Esophagus mucosa (tissue), 1 donor: ENCODE data around the gene FTSJ1. TPM values are rescaled to one million over a fixed set of nuclear protein-coding genes. Genes with fewer than 3 reads are reported as not detected.
"Not testable (repeated sequence)": the region's sequence is repeated elsewhere in the genome, so short reads cannot be mapped to it uniquely, and the experiment has no call there.

ENCODE experiments used
- ATAC-seq: fragments of 200-7000 bp; cut with Tn5 transposase; one replicate; pipeline ENCODE4 v1.9.1; 2020
- total RNA-seq: library from RNA; stranded (reverse); gene quantifications from one replicate; pipeline ENCODE4 v1.2.4, GENCODE V29; 2023
- donor health status: DM: yes; HTN: yes; CAD: no.

The FTSJ1 gene
- total RNA-seq, 1 donor from 2014 or later: 33.8 TPM

DNA sequence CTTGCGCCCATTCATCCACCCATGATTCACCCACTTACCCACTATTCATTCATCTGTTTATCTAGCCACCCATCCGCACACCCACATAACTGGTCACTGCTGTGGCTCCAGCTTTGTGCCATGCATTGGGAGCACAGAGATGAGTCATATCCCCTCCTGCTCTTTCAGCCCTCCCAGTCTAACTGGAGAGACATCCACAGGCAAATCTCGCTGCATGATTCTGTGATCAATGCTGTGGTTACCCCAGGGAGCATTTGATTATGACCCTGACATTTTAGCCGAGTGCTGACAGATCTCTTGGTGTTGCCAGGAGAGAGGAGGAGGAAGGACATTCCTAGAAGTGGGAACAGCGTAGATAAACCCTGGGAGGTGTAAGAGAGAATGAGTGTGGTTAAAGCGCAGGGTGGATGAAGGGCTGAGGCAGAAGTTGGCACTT is 22.4 kb downstream of the FTSJ1 start:
- ATAC-seq: peak; percentile 83

GRCh38 chrX:48504261-48504660 is 28.3 kb downstream of the FTSJ1 start:
- no peak for ATAC-seq

DNA sequence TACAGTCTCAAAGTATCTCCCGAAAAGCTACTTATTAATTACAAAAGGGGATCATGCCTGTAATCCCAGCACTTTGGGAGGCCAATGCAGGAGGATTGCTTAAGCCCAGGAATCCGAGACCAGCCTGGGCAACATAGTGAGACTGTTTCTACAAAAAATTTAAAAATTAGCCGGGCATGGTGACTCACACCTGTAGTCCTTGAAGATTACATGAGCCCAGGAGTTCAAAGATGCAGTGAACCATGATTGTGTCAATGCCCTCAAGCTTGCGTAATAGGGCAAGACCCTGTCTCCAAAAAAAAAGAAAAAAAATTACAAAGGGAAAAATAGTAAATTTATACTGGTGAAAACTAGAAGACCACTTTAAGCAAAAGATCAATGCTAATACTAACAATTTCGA is 29.5 kb downstream of the FTSJ1 start:
- no peak for ATAC-seq

- ATAC-seq: no peak
Measured at GRCh38 chrX:48507246-48507645, 31.2 kb downstream of the FTSJ1 start.

DNA sequence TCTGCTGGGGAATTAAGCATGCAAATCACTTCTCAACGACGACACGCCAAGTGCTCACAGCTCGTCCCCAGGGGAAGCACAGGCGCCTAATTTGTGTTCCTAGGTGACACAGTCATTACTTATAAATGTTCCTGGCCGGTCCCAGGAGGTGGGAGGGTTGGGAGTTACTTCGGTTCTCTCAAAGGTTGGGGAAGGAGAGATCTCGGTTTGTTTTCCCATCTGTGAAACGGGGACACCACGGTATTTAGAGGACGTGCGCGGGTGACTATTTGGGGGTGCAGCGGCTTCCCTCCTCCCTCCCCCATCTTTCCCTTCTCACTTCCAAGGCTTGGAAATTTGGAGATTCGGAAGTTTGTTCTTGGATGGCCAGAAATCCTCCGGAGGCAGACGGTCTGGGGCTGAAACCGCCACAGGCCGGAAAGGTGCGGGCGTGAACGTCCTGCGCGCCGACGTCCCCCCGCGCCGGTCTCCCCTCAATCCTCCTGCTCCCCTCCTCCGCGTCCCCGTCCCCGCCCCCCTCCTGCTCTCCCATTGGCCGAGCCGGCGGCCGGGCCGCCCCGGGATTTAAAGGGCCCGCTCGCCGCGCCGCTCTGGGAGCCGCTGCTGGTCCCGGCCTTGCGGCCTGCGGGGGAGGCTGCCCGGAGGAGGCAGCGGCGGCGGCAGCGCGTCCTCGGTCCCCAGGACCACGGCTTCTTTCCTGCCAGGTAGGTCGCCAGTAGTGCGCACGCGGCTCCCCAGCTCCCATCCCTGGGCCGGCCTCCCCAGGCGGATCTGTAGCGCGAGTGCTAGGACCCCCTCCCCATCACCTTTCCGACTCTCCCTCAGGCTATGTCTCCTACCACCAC is 32.6 kb downstream of the FTSJ1 start, which contains the start of gene PORCN:
Gene PORCN, plus strand, starts transcription at position 593 of the 845 bp plus-strand sequence. CDS start 829 bp downstream, outside the sequence.
- ATAC-seq: peak; percentile 85

DNA sequence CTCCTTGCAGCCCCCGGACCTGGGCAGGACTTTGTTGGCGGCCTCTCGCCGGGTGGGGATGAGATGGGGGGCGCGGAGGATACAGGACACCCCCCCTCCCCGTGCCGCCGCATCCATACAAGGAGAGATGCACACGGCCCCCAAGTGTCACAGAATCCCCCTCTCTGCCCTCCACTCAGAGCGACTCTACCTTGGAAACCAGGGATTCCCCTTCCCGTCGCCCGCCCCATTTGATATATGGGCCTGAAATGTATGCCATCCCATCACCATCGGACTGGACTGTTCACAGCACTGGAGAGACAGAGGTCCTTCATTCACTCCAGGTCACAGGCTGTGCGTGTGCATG is 33.2 kb downstream of the FTSJ1 start:
- no peak for ATAC-seq

DNA sequence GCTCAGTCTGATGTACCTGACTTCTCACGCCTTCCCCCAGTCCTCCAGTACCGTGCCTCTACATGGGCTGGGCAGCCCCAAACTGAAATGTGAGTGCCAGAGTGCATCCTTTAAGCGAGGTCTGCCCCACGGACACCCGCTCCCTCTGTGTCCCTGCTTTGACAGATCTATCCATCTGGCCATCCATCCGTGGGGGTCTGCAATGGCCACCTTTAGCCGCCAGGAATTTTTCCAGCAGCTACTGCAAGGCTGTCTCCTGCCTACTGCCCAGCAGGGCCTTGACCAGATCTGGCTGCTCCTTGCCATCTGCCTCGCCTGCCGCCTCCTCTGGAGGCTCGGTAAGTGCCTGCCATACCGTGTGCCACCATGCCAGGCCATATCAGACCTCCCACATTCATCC is 33.6 kb downstream of the FTSJ1 start:
- ATAC-seq: no peak

GRCh38 chrX:48511560-48511959 is 35.6 kb downstream of the FTSJ1 start:
- ATAC-seq: no peak

DNA sequence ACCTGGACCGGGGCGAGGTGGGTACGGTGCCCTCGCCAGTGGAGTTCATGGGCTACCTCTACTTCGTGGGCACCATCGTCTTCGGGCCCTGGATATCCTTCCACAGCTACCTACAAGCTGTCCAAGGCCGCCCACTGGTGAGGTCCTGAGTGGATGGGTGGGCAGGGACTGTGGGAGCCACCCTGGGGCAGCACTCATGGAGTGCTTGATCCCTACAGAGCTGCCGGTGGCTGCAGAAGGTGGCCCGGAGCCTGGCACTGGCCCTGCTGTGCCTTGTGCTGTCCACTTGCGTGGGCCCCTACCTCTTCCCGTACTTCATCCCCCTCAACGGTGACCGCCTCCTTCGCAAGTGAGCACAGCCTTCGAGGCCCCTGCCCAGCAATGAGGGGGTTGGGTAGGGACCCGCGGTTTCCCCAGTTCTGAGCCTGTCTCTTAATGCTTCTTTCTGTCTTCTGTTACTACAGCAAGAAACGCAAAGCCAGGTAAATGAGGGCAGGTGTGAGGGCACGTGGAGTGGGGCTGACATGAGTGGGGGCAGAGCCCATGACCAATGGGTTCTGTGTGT is 36.5 kb downstream of the FTSJ1 start:
- ATAC-seq: no peak

DNA sequence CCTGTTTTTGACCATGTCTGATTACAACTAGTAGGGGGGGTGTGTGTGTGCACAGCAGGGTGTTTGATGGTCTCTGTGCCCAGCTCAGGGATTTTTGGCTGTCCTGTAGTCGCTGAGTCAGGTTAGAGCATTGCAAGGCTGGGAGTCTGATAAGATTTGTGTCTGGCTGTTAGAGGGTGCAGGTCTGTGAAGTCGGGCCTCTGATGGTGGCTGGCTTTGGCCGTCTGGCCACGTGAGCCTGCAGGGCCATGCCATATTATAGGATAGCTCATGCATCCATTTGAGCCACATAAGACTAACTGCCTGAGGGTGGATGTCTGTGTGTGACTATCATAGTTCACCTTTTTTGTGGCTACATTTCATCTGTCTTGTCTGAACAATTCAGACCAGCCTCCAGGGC is 37.7 kb downstream of the FTSJ1 start:
- no peak for ATAC-seq

DNA sequence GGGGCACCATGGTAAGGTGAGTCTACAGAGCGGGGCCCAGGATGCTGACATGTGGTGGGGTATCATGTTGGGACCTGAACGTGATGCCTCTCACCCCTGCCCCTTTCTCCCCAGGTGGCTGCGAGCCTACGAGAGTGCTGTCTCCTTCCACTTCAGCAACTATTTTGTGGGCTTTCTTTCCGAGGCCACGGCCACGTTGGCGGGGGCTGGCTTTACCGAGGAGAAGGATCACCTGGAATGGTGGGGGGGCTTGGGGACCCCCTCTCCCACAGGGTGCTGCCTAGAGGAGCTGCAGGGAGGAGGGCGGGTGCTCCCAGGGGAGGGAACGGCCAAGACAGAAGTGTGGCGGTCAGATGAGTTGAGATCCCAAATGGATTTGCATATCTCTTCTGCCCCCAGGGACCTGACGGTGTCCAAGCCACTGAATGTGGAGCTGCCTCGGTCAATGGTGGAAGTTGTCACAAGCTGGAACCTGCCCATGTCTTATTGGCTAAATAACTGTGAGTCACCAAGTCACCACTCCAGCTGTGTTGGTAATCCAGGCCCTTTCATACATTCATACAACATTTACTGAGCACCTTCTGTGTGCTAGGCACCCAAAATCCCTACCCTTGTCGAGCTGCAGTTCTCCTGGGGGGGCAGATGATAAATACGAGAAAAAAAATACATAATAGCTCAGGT is 38.3 kb downstream of the FTSJ1 start:
- ATAC-seq: peak; percentile 73

GRCh38 chrX:48514868-48515460 is 39.0 kb downstream of the FTSJ1 start:
- ATAC-seq: no peak

GRCh38 chrX:48515842-48516241 is 39.8 kb downstream of the FTSJ1 start:
- no peak for ATAC-seq

- ATAC-seq: no peak
Measured at GRCh38 chrX:48516285-48516684, 40.3 kb downstream of the FTSJ1 start.

DNA sequence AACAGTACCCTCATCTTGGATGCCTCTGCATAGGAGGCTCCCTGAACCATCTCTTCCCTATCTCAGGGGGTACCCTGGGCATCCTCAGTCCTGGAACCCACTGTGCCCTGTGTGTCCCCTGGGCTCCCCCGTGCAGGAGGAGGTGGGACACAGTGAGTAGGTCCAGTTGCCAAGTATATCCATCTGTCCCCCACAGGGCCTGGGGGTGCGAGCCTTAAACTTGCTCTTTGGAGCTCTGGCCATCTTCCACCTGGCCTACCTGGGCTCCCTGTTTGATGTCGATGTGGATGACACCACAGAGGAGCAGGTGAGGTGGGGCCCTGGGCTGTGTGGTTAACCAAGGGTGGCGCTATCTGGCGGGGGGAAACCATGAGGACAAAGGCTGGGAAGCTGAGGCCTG is 41.0 kb downstream of the FTSJ1 start:
- no peak for ATAC-seq

DNA sequence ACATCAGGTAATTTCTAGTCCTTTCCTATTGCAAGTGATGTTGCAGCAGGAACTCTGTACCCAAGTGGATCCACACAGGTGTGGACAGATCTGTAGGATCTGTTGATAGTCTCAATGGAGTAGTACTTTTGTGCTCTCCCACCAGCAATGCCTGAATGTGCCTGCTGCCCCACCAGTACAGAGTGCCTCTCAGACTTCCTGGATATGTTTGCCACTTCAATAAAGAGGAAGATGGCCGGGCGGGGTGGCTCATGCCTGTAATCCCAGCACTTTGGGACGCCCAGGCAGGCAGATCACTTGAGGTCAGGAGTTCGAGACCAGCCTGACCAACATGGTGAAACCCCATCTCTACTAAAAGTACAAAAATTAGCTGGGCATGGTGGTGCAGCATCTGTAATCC is 43.5 kb downstream of the FTSJ1 start:
- ATAC-seq: not testable (repeated sequence)

GRCh38 chrX:48520455-48520854 is 44.5 kb downstream of the FTSJ1 start:
- ATAC-seq: no peak

GRCh38 chrX:48520976-48521352 is 45.0 kb downstream of the FTSJ1 start:
- no peak for ATAC-seq

DNA sequence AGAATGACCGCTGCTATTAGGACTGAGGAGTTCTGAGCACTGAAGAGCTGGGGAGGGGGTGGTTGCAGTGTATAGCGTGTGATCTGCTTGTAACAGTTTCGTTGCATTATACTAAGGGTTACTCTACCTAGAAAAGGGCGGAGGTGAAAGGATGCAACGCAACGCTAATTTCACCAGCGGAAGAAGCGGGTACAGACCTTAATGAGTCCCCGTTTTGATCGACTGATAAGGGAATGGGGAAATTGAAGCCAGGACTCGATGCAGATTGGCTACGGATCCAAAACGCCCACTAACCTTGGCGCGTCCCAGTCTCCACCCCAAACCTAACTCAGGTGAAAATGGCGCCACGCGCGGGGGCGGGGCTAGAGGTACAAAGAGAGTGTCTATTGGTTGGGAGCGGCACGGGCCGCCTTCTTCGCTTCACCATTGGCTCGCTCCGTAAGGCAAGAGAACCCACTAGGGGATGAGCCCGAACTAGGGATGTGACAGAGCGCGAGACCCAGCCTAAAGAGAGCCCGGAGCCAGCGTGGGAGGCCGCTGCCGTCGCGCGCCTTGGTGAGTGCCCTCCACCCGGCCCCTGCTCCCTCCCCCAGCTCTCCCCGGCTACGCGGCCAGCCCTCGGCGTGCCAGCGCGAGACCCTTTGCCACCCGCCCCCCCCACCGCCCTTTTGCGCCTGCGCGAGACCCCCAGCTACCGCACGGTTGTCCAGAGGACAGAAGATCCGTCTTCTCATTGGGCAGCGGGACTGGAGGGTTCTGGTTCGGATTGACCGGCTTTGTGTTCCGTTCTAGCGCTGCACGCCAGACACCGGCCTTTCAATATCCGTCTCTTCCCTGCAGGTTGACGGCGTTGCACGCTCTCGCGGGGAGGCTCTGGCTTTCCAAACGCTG is 45.6 kb downstream of the FTSJ1 start, which contains the start of gene EBP:
Gene EBP, plus strand, starts transcription at position 456 of the 891 bp plus-strand sequence. CDS start 1,964 bp downstream, outside the sequence.
- ATAC-seq: peak; percentile 99

- ATAC-seq: no peak
Measured at GRCh38 chrX:48522291-48522690, 46.3 kb downstream of the FTSJ1 start.

DNA sequence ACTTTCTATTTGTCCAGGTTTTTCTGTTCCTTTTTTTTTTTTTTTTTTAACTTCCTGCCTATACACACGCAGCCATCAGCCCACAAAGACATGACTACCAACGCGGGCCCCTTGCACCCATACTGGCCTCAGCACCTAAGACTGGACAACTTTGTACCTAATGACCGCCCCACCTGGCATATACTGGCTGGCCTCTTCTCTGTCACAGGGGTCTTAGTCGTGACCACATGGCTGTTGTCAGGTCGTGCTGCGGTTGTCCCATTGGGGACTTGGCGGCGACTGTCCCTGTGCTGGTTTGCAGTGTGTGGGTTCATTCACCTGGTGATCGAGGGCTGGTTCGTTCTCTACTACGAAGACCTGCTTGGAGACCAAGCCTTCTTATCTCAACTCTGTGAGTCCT is 47.7 kb downstream of the FTSJ1 start:
- no peak for ATAC-seq

DNA sequence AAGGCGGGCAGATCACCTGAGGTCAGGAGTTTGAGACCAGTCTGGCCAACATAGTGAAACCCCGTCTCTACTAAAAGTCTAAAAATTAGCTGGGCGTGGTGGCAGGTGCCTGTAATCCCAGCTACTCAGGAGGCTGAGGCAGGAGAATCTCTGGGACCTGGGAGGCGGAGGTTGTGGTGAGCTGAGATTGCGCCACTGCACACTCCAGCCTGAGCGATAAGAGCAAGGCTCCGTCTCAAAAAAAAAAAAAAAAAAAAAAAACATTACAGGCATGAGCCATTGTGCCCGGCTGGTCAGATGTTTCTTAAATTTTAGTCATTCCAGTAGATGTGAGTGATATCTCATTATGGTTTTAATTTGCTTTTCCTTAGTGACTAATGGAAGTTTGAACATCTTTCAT is 49.9 kb downstream of the FTSJ1 start:
- not testable (repeated sequence) for ATAC-seq
